Smooth muscle cell (in vitro differentiated cells): ENCODE data around the gene PRKAB1. TPM values are rescaled to one million over a fixed set of nuclear protein-coding genes. Genes with fewer than 3 reads are reported as not detected.
"Not testable (repeated sequence)": the region's sequence is repeated elsewhere in the genome, so short reads cannot be mapped to it uniquely, and the experiment has no call there.

Experiments
- DNase-seq: peaks from one replicate; lab custom pipeline; 2025; ENCODE audit not compliant: unreplicated experiment; lab: John Stamatoyannopoulos, UW
- H2AFZ ChIP-seq: fragments of 200-600 bp; sonication (generic); 2 replicates; pipeline ENCODE4 v1.6.0; 2016; ENCODE audit warnings: antibody characterized with exemption, low read depth, mild to moderate bottlenecking
- H3F3A ChIP-seq: fragments of 200-600 bp; sonication (generic); 2 replicates; pipeline ENCODE4 v1.6.0; 2017; ENCODE audit warnings: antibody characterized with exemption, low read depth
- H3K27ac ChIP-seq: fragments of 200-600 bp; sonication (generic); 2 replicates; pipeline ENCODE4 v1.5.1; 2016; ENCODE audit warnings: low read depth, mild to moderate bottlenecking
- H3K27me3 ChIP-seq: fragments of 200-600 bp; sonication (generic); 2 replicates; pipeline ENCODE4 v1.6.1; 2016; ENCODE audit warnings: low read depth, mild to moderate bottlenecking
- H3K36me3 ChIP-seq: fragments of 200-600 bp; sonication (generic); 2 replicates; pipeline ENCODE4 v1.5.1; 2016; ENCODE audit warnings: low read depth
- H3K4me1 ChIP-seq: fragments of 200-600 bp; sonication (generic); 2 replicates; pipeline ENCODE4 v1.5.1; 2016; ENCODE audit warnings: low read depth
- H3K4me2 ChIP-seq: fragments of 200-600 bp; sonication (generic); 2 replicates; pipeline ENCODE4 v1.6.0; 2016; ENCODE audit warnings: mild to moderate bottlenecking
- H3K4me3 ChIP-seq: fragments of 200-600 bp; sonication (generic); 2 replicates; pipeline ENCODE4 v1.5.1; 2016; ENCODE audit warnings: mild to moderate bottlenecking
- H3K79me2 ChIP-seq: fragments of 200-600 bp; sonication (generic); 2 replicates; pipeline ENCODE4 v1.6.0; 2016; ENCODE audit warnings: low read depth, mild to moderate bottlenecking
- H3K9ac ChIP-seq: fragments of 200-600 bp; sonication (generic); 2 replicates; pipeline ENCODE4 v1.6.0; 2016; ENCODE audit warnings: low read depth
- H3K9me3 ChIP-seq: fragments of 200-600 bp; sonication (generic); replicated peaks from 2 replicates; pipeline ENCODE4 v1.5.1; 2016; ENCODE audit warnings: low read depth
- H4K20me1 ChIP-seq: fragments of 200-600 bp; sonication (generic); 2 replicates; pipeline ENCODE4 v1.6.0; 2016; ENCODE audit warnings: low read depth
- CTCF ChIP-seq: fragments of 200-600 bp; sonication (generic); IDR thresholded peaks from 2 replicates; pipeline ENCODE4 v1.5.1; 2017; ENCODE audit warnings: borderline replicate concordance, mild to moderate bottlenecking, antibody characterized with exemption; ENCODE audit not compliant: insufficient read depth, poor library complexity, severe bottlenecking
- WGBS: methylation state at CpG from one replicate; pipeline ENCODE4 v1.1.7; 2016; ENCODE audit warnings: low lambda C conversion rate; 5-methylcytosine and 5-hydroxymethylcytosine counted together
- polyA plus RNA-seq: library from polyadenylated mRNA; unstranded; fragments of >200 nt; fragmentation: Nextera tagmentation; extraction: Ambion mirVana; gene quantifications from 2 replicates; pipeline ENCODE4 v1.2.1, GENCODE V29; 2016
- total RNA-seq: library from RNA; depleted of rRNA; stranded (reverse); fragments of >200 nt; gene quantifications from 2 replicates; pipeline ENCODE4 v1.2.3, GENCODE V29; 2014

Gene PRKAB1
- total and polyA plus RNA-seq, 2 experiments from 2014 or later: 24.7 to 26.0 TPM

GRCh38 chr12:119652665-119653064 is 15.3 kb upstream of the PRKAB1 start:
- no peaks in the 10 kb centered on the region for H3K36me3 ChIP-seq
- no peak overlapping the region for H3K4me2 ChIP-seq

GRCh38 chr12:119657001-119657400 is 10.9 kb upstream of the PRKAB1 start:
- not testable (repeated sequence) for H3K4me3 ChIP-seq, H3K4me1 ChIP-seq, H3K9me3 ChIP-seq, H3K27ac ChIP-seq, H3K36me3 ChIP-seq, H3K9ac ChIP-seq, H2AFZ ChIP-seq, H3K4me2 ChIP-seq, DNase-seq, H3F3A ChIP-seq, H3K79me2 ChIP-seq, H4K20me1 ChIP-seq
- H3K27me3 ChIP-seq: peaks cover 12% of the 10 kb centered on the region
- WGBS: 53% methylated on average over 2 of the region's 2 CpGs

More at GRCh38 chr12:119652665-119653064, 15.3 kb upstream of the PRKAB1 start:
- no peaks in the 10 kb centered on the region for H3K79me2 ChIP-seq
- H3K27me3 ChIP-seq: no peaks in the 10 kb centered on the region
- H2AFZ ChIP-seq: no peak overlapping the region
- no peak for DNase-seq
- no peak overlapping the region for H3K9ac ChIP-seq
- H3F3A ChIP-seq: no peaks in the 10 kb centered on the region
- H3K9me3 ChIP-seq: no peaks in the 10 kb centered on the region
- 80% methylated on average over 3 of the region's 3 CpGs for WGBS
- no peak for TF ChIP-seq CTCF
- H3K4me3 ChIP-seq: no peak overlapping the region
- H3K27ac ChIP-seq: no peak overlapping the region
- H3K4me1 ChIP-seq: no peaks in the 10 kb centered on the region
- H4K20me1 ChIP-seq: no peaks in the 10 kb centered on the region

GRCh38 chr12:119658166-119658565 is 9.8 kb upstream of the PRKAB1 start:
- TF ChIP-seq CTCF: peak; percentile 4
- H3K9me3 ChIP-seq, H3K36me3 ChIP-seq, H3K4me2 ChIP-seq, H3K27ac ChIP-seq, H3K79me2 ChIP-seq, H3K9ac ChIP-seq, H3F3A ChIP-seq, H3K4me1 ChIP-seq, H4K20me1 ChIP-seq, H3K4me3 ChIP-seq, H2AFZ ChIP-seq, DNase-seq: not testable (repeated sequence)
- H3K27me3 ChIP-seq: peaks cover 15% of the 10 kb centered on the region
- 89% methylated on average over 6 of the region's 6 CpGs for WGBS

GRCh38 chr12:119659289-119659897 is 8.5 kb upstream of the PRKAB1 start:
- Histone ChIP-seq H3K9ac (no peak overlapping the region), H3K4me2 (no peak overlapping the region), H3K4me1 (no peaks in the 10 kb centered on the region), H3K27me3 (peaks cover 15% of the 10 kb centered on the region), H3F3A (no peaks in the 10 kb centered on the region), H3K27ac (no peak overlapping the region), H4K20me1 (no peaks in the 10 kb centered on the region), H2AFZ (no peak overlapping the region), H3K9me3 (no peaks in the 10 kb centered on the region), H3K36me3 (no peaks in the 10 kb centered on the region), H3K4me3 (no peak overlapping the region), H3K79me2 (no peaks in the 10 kb centered on the region)
- 44% methylated on average over 6 of the region's 6 CpGs for WGBS
- DNase-seq: no peak
- peak; percentile 86 for TF ChIP-seq CTCF
